ENCODE data around the gene CAMKV. TPM values are rescaled to one million over a fixed set of nuclear protein-coding genes. Genes with fewer than 3 reads are reported as not detected.
"Not testable (repeated sequence)": the region's sequence is repeated elsewhere in the genome, so short reads cannot be mapped to it uniquely, and the experiment has no call there.

CAMKV gene
- total RNA-seq, result under 1 TPM; 0.39 to 0.43 TPM

DNA sequence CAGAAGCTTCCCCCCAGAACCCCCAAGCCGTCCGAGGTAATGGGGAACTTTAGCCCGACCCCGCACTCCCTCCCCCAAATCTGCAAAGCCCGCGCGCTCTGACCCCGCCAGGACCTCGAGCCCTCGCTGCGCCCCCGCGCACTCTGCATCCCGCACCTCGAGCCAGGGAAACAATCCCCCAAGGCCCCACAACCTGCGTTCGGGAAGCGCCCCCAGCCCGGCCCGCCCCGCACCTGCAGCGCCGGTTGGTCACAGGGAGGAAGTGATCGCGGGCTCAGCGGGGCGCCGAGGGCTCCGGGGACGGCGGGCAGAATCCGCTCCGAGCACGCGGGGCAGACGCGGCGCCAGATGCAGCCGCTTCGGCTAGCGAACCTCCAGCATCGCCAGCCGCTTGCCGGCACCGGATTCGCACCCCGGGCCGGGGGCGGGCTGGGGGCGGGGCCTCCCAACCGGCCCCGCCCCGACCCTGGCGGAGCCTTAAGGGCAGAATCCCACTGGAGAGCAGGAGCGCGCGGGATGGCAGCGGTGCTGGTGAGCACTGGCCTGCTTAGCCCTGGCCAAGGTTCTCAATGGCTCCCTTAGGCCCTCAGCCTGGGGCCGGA is at the start of gene CAMKV:
Gene CAMKV, minus strand, starts transcription at position 382 of the 602 bp plus-strand sequence. CDS start 7,518 bp downstream, outside the sequence.
- CTCF ChIA-PET, result interaction anchor here (0.9 to 2.8 kb wide), 3 partner anchors 30 to 330 kb away, joined by 3 to 9 read pairs (median 4); no protein-coding TSS in a partner anchor
- peaks cover 7% of the 10 kb centered on the region for H3K4me1 Mint-ChIP-seq (ENCODE audit: low read depth)
- POLR2A ChIA-PET, result no interaction called here
- intact Hi-C loops (cut with micrococcal nuclease), result no loop called here
- H3K27me3 Mint-ChIP-seq, result peaks cover 19% of the 10 kb centered on the region
- no peaks in the 10 kb centered on the region for H3K36me3 Mint-ChIP-seq
- no peak within 1 kb of the TSS for H3K27ac Mint-ChIP-seq
- H3K4me3 Mint-ChIP-seq, result no peak within 1 kb of the TSS
- no peaks in the 10 kb centered on the region for H3K9me3 Mint-ChIP-seq
- DNase-seq, result peak; percentile 38

GRCh38 chr3:49917806-49918590 is 48.3 kb upstream of the CAMKV start:
- H3K9me3 Mint-ChIP-seq; H3K27ac Mint-ChIP-seq; POLR2A ChIA-PET; intact Hi-C loops (cut with micrococcal nuclease); H3K36me3 Mint-ChIP-seq; H3K4me3 Mint-ChIP-seq; H3K4me1 Mint-ChIP-seq (ENCODE audit: low read depth); H3K27me3 Mint-ChIP-seq; DNase-seq: not testable (repeated sequence)
- CTCF ChIA-PET, result interaction anchor here (0.6 to 2.3 kb wide), 2 partner anchors 12 to 116 kb away, joined by 4 to 9 read pairs; partner anchors contain the start of gene MON1A

GRCh38 chr3:49916686-49917085 is 47.0 kb upstream of the CAMKV start:
- DNase-seq, result no peak
- Mint-ChIP-seq H3K27me3 (no peaks in the 10 kb centered on the region), H3K4me3 (no peak overlapping the region), H3K4me1 (ENCODE audit: low read depth) (no peaks in the 10 kb centered on the region), H3K36me3 (peaks cover 1% of the 10 kb centered on the region), H3K27ac (no peak overlapping the region), H3K9me3 (no peaks in the 10 kb centered on the region)
- POLR2A ChIA-PET, result no interaction called here
- intact Hi-C loops (cut with micrococcal nuclease), result no loop called here
- CTCF ChIA-PET, result interaction anchor here (1.2 kb wide), 1 partner anchor 78 kb away, joined by 3 read pairs; no protein-coding TSS in a partner anchor

DNA sequence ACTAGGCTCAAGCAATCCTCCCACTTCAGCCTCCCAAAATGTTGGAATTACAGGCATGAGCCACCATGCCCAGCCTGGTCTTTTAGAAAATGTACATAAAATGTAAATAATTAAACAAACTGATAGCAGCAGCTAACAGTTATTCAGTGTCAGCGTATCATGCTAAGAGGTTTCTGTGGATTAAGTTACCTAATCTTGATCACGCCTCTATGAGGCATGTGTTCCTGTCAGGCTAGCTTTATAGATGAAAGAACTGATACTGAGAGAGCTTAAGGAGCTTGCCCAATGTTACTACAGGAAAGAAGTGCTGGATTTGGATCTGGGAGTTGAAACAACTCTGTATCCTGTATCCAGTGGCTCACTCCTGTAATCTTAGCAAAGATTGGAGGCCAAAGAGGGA is 45.2 kb upstream of the CAMKV start:
- ChIA-PET POLR2A (no interaction called here), CTCF (interaction anchor here (0.6 to 2.0 kb wide), 2 partner anchors 8 to 211 kb away, joined by 3 to 5 read pairs; no protein-coding TSS in a partner anchor)
- Mint-ChIP-seq H3K9me3 (no peaks in the 10 kb centered on the region), H3K4me3 (no peak overlapping the region), H3K27me3 (no peaks in the 10 kb centered on the region), H3K27ac (no peak overlapping the region), H3K4me1 (ENCODE audit: low read depth) (no peaks in the 10 kb centered on the region), H3K36me3 (peaks cover 8% of the 10 kb centered on the region)
- intact Hi-C loops (cut with micrococcal nuclease), result no loop called here
- DNase-seq, result no peak

- ChIA-PET CTCF (no interaction called here), POLR2A (no interaction called here)
- intact Hi-C loops (cut with micrococcal nuclease), result no loop called here
- Mint-ChIP-seq H3K4me3 (no peak overlapping the region), H3K4me1 (ENCODE audit: low read depth) (no peaks in the 10 kb centered on the region), H3K27me3 (no peaks in the 10 kb centered on the region), H3K27ac (no peak overlapping the region), H3K9me3 (no peaks in the 10 kb centered on the region), H3K36me3 (peaks cover 11% of the 10 kb centered on the region)
- DNase-seq, result no peak
Measured at GRCh38 chr3:49912881-49913281, 43.2 kb upstream of the CAMKV start.

DNA sequence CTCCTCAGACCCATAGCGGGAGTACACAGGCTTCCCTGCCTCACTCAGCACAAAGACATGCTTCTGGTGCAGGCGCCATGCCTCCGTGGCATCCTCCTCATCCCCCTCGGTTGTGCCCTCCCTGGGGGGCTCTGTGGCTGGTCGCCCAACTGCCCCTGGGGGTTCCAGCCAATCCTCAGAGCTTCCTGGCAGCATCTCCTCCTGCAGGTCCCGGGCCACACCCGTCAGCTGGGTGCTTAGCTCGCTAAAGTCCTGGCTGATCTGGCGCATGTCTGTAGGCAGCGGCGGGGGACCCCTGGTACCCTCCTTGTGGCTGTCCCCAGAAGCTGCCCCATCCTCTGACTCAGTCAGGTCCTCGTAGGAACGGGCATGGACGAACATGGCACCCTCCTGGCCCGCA is 41.9 kb upstream of the CAMKV start:
- ChIA-PET POLR2A (no interaction called here), CTCF (no interaction called here)
- Mint-ChIP-seq H3K9me3 (no peaks in the 10 kb centered on the region), H3K27me3 (no peaks in the 10 kb centered on the region), H3K4me1 (ENCODE audit: low read depth) (peaks cover 1% of the 10 kb centered on the region), H3K36me3 (peaks cover 11% of the 10 kb centered on the region), H3K4me3 (no peak overlapping the region), H3K27ac (no peak overlapping the region)
- intact Hi-C loops (cut with micrococcal nuclease), result no loop called here
- DNase-seq, result no peak

DNA sequence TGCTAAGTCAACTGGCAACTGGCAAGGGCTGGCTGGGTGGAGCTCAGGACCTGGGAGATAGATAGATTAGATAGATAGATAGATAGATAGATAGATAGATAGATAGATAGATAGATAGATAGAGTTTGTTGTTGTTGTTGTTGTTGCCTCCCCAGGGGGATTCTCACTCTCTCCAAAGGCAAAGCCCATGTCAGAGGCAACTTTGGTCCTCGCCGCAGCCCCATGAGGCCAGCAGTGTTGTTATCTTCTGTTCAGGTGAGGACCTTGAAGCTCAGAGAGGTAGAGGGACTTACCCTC is 41.4 kb upstream of the CAMKV start:
- H3K36me3 Mint-ChIP-seq, result peaks cover 11% of the 10 kb centered on the region
- no peak for DNase-seq
- peaks cover 7% of the 10 kb centered on the region for H3K4me1 Mint-ChIP-seq (ENCODE audit: low read depth)
- ChIA-PET POLR2A (no interaction called here), CTCF (no interaction called here)
- H3K27ac Mint-ChIP-seq, result no peak overlapping the region
- no peak overlapping the region for H3K4me3 Mint-ChIP-seq
- H3K9me3 Mint-ChIP-seq, result no peaks in the 10 kb centered on the region
- intact Hi-C loops (cut with micrococcal nuclease), result no loop called here
- H3K27me3 Mint-ChIP-seq, result no peaks in the 10 kb centered on the region

GRCh38 chr3:49910409-49911123 is 40.9 kb upstream of the CAMKV start:
- Mint-ChIP-seq H3K4me3 (no peak overlapping the region), H3K27me3 (no peaks in the 10 kb centered on the region)

GRCh38 chr3:49908373-49909199 is 38.9 kb upstream of the CAMKV start:
- intact Hi-C loops (cut with micrococcal nuclease), result no loop called here
- POLR2A ChIA-PET, result interaction anchor here (1.6 kb wide), 1 partner anchor 11 kb away, joined by 3 read pairs; no protein-coding TSS in a partner anchor

More at GRCh38 chr3:49910409-49911123, 40.9 kb upstream of the CAMKV start:
- Mint-ChIP-seq H3K9me3 (no peaks in the 10 kb centered on the region), H3K4me1 (ENCODE audit: low read depth) (peaks cover 12% of the 10 kb centered on the region), H3K27ac (no peak overlapping the region), H3K36me3 (peaks cover 11% of the 10 kb centered on the region)
- CTCF ChIA-PET, result no interaction called here
- DNase-seq, result no peak
- POLR2A ChIA-PET, result no interaction called here
- intact Hi-C loops (cut with micrococcal nuclease), result no loop called here

DNA sequence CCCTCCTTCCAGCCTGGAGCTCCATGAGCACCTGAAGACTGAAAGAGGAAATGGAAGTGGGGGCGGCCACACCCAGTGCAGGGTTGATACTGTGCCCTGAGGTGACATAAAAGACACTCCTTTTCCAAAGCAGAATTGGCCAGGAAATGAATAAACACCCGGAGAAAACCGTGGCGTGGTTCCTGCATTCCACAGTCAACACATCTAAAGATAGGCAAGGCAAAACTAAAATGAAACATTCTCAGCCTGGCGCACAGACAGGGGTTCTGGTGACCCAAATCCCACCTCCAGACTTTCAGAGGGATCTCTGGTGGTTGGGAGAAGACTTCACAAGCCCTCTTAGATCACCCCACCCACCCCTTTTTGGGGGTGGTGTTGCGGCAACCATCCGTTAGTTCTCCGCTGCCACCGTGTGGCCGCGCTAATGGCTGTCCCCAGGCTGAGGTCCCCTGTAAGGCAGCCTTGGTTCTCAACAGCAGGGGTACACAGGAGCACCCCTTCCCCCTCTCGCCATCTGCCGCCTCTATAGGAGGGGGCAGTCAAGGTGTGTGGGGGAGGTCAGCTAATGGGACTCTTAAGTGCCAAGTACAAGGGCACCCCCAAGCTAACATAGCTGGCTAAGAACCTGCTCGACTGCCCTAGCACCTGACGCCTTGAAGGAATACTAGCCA is 36.5 kb upstream of the CAMKV start:
- CTCF ChIA-PET, result interaction anchor here (0.6 to 3.7 kb wide), 8 partner anchors 9 to 205 kb away, joined by 3 to 23 read pairs (median 4); partner anchors contain the start of gene INKA1
- H3K9me3 Mint-ChIP-seq, result no peaks in the 10 kb centered on the region

More at GRCh38 chr3:49908373-49909199, 38.9 kb upstream of the CAMKV start:
- CTCF ChIA-PET, result interaction anchor here (1.0 to 3.7 kb wide), 3 partner anchors 39 to 106 kb away, joined by 3 to 23 read pairs (median 4); partner anchors contain the start of gene INKA1
- peaks cover 11% of the 10 kb centered on the region for H3K36me3 Mint-ChIP-seq
- no peaks in the 10 kb centered on the region for H3K9me3 Mint-ChIP-seq
- no peak overlapping the region for H3K27ac Mint-ChIP-seq
- H3K4me1 Mint-ChIP-seq (ENCODE audit: low read depth), result peaks cover 22% of the 10 kb centered on the region
- H3K27me3 Mint-ChIP-seq, result no peaks in the 10 kb centered on the region
- no peak for DNase-seq
- H3K4me3 Mint-ChIP-seq, result no peak overlapping the region

DNA sequence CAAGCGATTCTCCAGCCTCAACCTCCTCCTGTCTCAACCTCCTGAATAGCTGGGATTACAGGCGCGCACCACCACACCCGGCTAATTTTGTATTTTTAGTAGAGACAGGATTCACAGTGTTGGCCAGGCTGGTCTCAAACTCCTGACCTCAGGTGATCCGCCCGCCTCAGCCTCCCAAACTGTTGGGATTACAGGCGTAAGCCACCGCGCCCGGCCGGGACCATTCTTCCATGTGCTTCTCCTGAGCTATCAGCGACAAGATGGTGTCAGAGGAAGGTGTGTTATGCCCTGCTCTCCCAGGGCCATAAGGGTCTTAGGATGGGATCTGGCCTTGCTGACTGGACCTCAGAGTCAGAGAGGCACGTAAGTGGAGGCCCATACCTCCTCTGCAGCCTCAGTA is 34.7 kb upstream of the CAMKV start:
- H3K9me3 Mint-ChIP-seq; H3K36me3 Mint-ChIP-seq; POLR2A ChIA-PET; DNase-seq; H3K27me3 Mint-ChIP-seq; intact Hi-C loops (cut with micrococcal nuclease): not testable (repeated sequence)
- peak overlapping the region; percentile 80 for H3K27ac Mint-ChIP-seq
- H3K4me1 Mint-ChIP-seq (ENCODE audit: low read depth), result peaks cover 22% of the 10 kb centered on the region
- CTCF ChIA-PET, result interaction anchor here (2.1 kb wide), 1 partner anchor 65 kb away, joined by 11 read pairs; no protein-coding TSS in a partner anchor
- peak overlapping the region; percentile 88 for H3K4me3 Mint-ChIP-seq

More for the DNA sequence above, 36.5 kb upstream of the CAMKV start:
- Mint-ChIP-seq H3K36me3 (peaks cover 8% of the 10 kb centered on the region), H3K4me3 (peak overlapping the region; percentile 18), H3K4me1 (ENCODE audit: low read depth) (peaks cover 22% of the 10 kb centered on the region), H3K27me3 (no peaks in the 10 kb centered on the region), H3K27ac (peak overlapping the region; percentile 83)
- DNase-seq, result peak; percentile 69
- intact Hi-C loops (cut with micrococcal nuclease), result loop anchor here (1.0 kb wide), 2 partner anchors 50 to 104 kb away; partner anchors contain the start of gene TRAIP
- POLR2A ChIA-PET, result interaction anchor here (0.5 kb wide), 1 partner anchor 43 kb away, joined by 5 read pairs; no protein-coding TSS in a partner anchor
